Muscle of leg (tissue), 11 donors: ENCODE results near the gene PXK. TPM values are rescaled to one million over a fixed set of nuclear protein-coding genes. Genes with fewer than 3 reads are reported as not detected.

Experiments used
- DNase-seq: peaks from one replicate; pipeline ENCODE4 v3.0.0; 2013
- H3K27ac ChIP-seq: one replicate; pipeline ENCODE4 v1.5.1; 2013; ENCODE audit warnings: mild to moderate bottlenecking, low read length, control low read depth
- H3K27me3 ChIP-seq: one replicate; pipeline ENCODE4 v1.6.1; 2013; ENCODE audit warnings: low read length; ENCODE audit not compliant: control insufficient read depth, insufficient read depth
- H3K36me3 ChIP-seq: one replicate; pipeline ENCODE4 v1.6.1; 2013; ENCODE audit warnings: low read length; ENCODE audit not compliant: control insufficient read depth, insufficient read depth
- H3K4me1 ChIP-seq: one replicate; pipeline ENCODE4 v1.6.1; 2013; ENCODE audit warnings: low read length; ENCODE audit not compliant: control insufficient read depth, insufficient read depth
- H3K4me3 ChIP-seq: one replicate; pipeline ENCODE4 v1.5.1; 2013; ENCODE audit warnings: low read length, control low read depth
- H3K9me3 ChIP-seq: replicated peaks from 2 replicates; pipeline ENCODE4 v1.6.1; 2013; ENCODE audit warnings: low read depth, low read length; ENCODE audit not compliant: control insufficient read depth
- WGBS: methylation state at CpG from one replicate; pipeline ENCODE4 v1.1.5; 2013; ENCODE audit warnings: missing lambda C conversion rate; ENCODE audit not compliant: insufficient coverage; 5-methylcytosine and 5-hydroxymethylcytosine counted together
- polyA plus RNA-seq, 8 donors: library from polyadenylated mRNA; unstranded; fragments of 120-200 nt; gene quantifications; one replicate each; pipeline versions ENCODE4 v1.2.1 to v1.2.3, GENCODE V29; 2013; ENCODE audit warnings: inconsistent platforms in 1 of 8, low replicate concordance in 1 of 8; ENCODE audit not compliant: insufficient read length in 8 of 8, insufficient read depth in 1 of 8
- total RNA-seq: library from RNA; stranded (reverse); fragments of 120-200 nt; gene quantifications from one replicate; pipeline ENCODE4 v1.2.4, GENCODE V29; 2013

PXK gene
- total and polyA plus RNA-seq, 9 donors = 15.9 to 19.9 (median 17.5) TPM

- Histone ChIP-seq H3K4me1 (no peaks in the 10 kb centered on the region), H3K36me3 (no peaks in the 10 kb centered on the region), H3K27ac (no peak overlapping the region), H3K9me3 (peaks cover 10% of the 10 kb centered on the region), H3K4me3 (no peak overlapping the region), H3K27me3 (no peaks in the 10 kb centered on the region)
- WGBS = no CpG with 5 or more reads among the region's 1 CpG
- DNase-seq = no peak
Measured at GRCh38 chr3:58452176-58452575, 119.5 kb downstream of the PXK start.

GRCh38 chr3:58459160-58459559, 126.5 kb downstream of the PXK start:
- WGBS = no CpG with 5 or more reads among the region's 4 CpGs
- Histone ChIP-seq H3K36me3 (no peaks in the 10 kb centered on the region), H3K9me3 (peaks cover 6% of the 10 kb centered on the region), H3K4me1 (peaks cover 10% of the 10 kb centered on the region), H3K4me3 (no peak overlapping the region), H3K27ac (no peak overlapping the region), H3K27me3 (no peaks in the 10 kb centered on the region)
- no peak for DNase-seq

- Histone ChIP-seq H3K4me3 (no peak overlapping the region), H3K36me3 (no peaks in the 10 kb centered on the region), H3K4me1 (peaks cover 10% of the 10 kb centered on the region), H3K27ac (no peak overlapping the region), H3K27me3 (no peaks in the 10 kb centered on the region), H3K9me3 (no peaks in the 10 kb centered on the region)
- WGBS = 49% methylated on average over 3 of the region's 4 CpGs
- DNase-seq = no peak
Measured at GRCh38 chr3:58462829-58463180, 130.1 kb downstream of the PXK start.

- WGBS = 10% methylated on average over 6 of the region's 18 CpGs
- H3K36me3 ChIP-seq = no peaks in the 10 kb centered on the region
- H3K9me3 ChIP-seq = no peaks in the 10 kb centered on the region
- H3K27me3 ChIP-seq = no peaks in the 10 kb centered on the region
- H3K27ac ChIP-seq = no peak overlapping the region
- peak; percentile 53 for DNase-seq
- no peak overlapping the region for H3K4me3 ChIP-seq
- H3K4me1 ChIP-seq = peaks cover 10% of the 10 kb centered on the region
Measured at GRCh38 chr3:58463181-58463941, 130.7 kb downstream of the PXK start.

- Histone ChIP-seq H3K9me3 (no peaks in the 10 kb centered on the region), H3K27me3 (no peaks in the 10 kb centered on the region), H3K4me3 (no peak overlapping the region), H3K36me3 (no peaks in the 10 kb centered on the region), H3K4me1 (peaks cover 10% of the 10 kb centered on the region), H3K27ac (no peak overlapping the region)
- DNase-seq = no peak
- 0% methylated on average over 2 of the region's 5 CpGs for WGBS
Measured at GRCh38 chr3:58463942-58464271, 131.2 kb downstream of the PXK start.

DNA sequence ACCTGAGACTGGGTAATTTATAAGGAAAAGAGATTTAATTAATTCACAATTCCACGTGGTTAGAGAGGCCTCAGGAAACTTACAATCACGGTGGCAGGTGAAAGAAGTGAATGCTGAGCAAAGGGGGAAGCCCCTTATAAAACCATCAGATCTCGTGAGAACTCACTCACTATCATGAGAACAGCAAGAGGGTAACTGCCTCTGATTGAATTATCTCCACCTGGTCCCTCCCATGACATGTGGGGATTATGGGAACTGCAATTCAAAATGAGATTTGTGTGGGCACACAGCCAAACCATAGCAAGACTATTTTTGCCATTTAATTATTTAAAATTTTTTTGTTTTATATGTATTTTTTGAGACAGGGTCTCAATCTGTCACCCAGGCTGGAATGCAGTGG, 132.2 kb downstream of the PXK start:
- WGBS = no CpG with 5 or more reads among the region's 3 CpGs
- Histone ChIP-seq H3K27me3 (no peaks in the 10 kb centered on the region), H3K4me3 (no peak overlapping the region), H3K9me3 (no peaks in the 10 kb centered on the region), H3K4me1 (peaks cover 10% of the 10 kb centered on the region), H3K36me3 (no peaks in the 10 kb centered on the region), H3K27ac (no peak overlapping the region)
- no peak for DNase-seq

DNA sequence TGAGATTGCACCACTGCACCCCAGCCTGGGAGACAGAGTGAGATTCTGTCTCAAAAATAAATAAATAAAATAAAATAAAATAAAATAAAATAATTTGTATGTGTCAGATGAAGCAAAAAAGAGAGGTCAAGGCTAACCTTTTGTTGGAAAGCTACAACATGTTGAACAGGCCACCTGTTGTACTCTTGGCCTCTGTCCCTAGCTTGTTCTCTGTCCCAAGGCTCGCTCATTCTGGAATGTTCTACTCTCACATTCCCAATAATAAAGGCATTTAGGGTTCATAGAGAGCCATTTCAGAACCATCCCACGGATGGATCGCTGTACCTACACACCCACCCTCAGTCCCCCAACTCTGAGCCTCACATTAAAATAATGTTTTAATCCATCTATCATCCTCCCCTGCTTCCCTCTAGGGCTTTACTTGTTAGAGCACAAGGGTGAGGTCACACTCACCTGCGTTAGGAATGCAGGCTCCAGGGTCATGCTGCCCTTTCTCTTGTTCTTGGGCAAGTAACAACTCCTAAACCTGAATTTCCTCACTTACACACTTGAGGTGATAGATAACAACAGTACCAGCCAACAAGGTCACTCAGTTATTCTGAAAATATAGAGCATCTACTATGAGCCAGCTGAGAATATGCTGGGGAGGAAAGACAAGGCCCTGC, 134.3 kb downstream of the PXK start:
- Histone ChIP-seq H3K36me3 (no peaks in the 10 kb centered on the region), H3K4me1 (peaks cover 21% of the 10 kb centered on the region), H3K27me3 (no peaks in the 10 kb centered on the region), H3K9me3 (no peaks in the 10 kb centered on the region), H3K4me3 (no peak overlapping the region), H3K27ac (no peak overlapping the region)
- DNase-seq = no peak
- WGBS = 65% methylated on average over 3 of the region's 4 CpGs

GRCh38 chr3:58469096-58469495, 136.4 kb downstream of the PXK start:
- Histone ChIP-seq H3K27me3 (no peaks in the 10 kb centered on the region), H3K4me3 (no peak overlapping the region), H3K27ac (no peak overlapping the region), H3K9me3 (no peaks in the 10 kb centered on the region), H3K4me1 (peaks cover 11% of the 10 kb centered on the region), H3K36me3 (no peaks in the 10 kb centered on the region)
- DNase-seq = no peak
- WGBS = no CpG with 5 or more reads among the region's 4 CpGs

- H3K36me3 ChIP-seq = no peaks in the 10 kb centered on the region
- DNase-seq = no peak
- no peaks in the 10 kb centered on the region for H3K27me3 ChIP-seq
- WGBS = no CpG with 5 or more reads among the region's 12 CpGs
- H3K4me3 ChIP-seq = no peak overlapping the region
- no peak overlapping the region for H3K27ac ChIP-seq
- H3K4me1 ChIP-seq = peaks cover 14% of the 10 kb centered on the region
- H3K9me3 ChIP-seq = no peaks in the 10 kb centered on the region
Measured at GRCh38 chr3:58470363-58471024, 137.8 kb downstream of the PXK start.

DNA sequence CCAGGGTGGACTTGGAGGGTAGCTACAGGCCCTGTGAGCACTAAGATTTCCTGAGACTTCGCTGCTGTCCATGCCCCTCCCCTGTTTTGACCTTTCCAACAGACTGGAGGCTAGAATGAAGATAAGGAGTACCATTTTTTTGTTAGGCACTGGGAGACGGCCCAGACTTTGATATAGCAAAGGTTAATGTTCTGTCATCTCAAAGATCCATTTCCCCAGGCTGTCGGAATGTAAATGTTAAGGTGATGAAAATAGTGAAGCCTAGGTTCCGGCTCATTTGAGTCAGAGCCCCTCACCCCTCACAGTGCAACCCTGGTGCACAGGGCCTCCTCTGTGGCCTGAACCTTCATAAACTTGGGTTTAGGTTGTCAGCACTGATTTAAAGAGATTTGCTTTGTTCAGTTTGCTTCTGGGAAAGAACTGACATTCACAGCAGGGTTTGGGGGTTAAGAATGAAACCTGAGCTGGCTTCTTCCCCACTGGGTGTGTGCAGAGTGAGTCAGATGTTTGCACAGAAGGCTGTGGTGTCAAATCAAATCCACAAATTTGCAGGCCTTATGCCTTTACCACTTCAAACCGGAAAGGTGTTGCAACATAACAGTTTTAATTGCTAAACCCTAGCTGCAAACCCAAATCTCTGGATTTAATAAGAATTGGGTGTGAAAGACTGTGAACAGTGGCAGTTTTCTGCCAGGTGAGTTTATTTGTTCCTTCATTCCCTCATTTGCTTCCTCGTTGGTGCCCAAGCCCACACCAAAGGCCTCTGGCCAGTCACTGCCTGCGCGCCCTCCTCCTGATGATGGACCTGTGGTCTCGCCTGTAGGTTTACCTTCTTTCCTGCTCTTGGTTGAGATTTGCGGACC, 138.6 kb downstream of the PXK start:
- Histone ChIP-seq H3K27ac (no peak overlapping the region), H3K4me1 (peaks cover 14% of the 10 kb centered on the region), H3K4me3 (no peak overlapping the region), H3K27me3 (no peaks in the 10 kb centered on the region), H3K9me3 (no peaks in the 10 kb centered on the region), H3K36me3 (no peaks in the 10 kb centered on the region)
- peak; percentile 25 for DNase-seq
- 73% methylated on average over 5 of the region's 10 CpGs for WGBS
